Dermis microvascular lymphatic vessel endothelial cell (primary cell): ENCODE measurements around the gene CTPS2. TPM values are rescaled to one million over a fixed set of nuclear protein-coding genes. Genes with fewer than 3 reads are reported as not detected.
A peak's percentile ranks its signal among the peaks of the same experiment; 100 is the strongest.
"Not testable (repeated sequence)": the region's sequence is repeated elsewhere in the genome, so short reads cannot be mapped to it uniquely, and the experiment has no call there.

ENCODE experiments used
- DNase-seq, 2 donors: peaks; one replicate each; pipeline versions ENCODE4 v3.0.0 to v3.0.0-alpha.2; 2010; ENCODE audit warnings: low read depth in 2 of 2
- total RNA-seq: library from RNA; depleted of rRNA; stranded (reverse); fragments of >200 nt; gene quantifications from 2 replicates; pipeline ENCODE4 v1.2.1, GENCODE V29; 2014

CTPS2 gene
- total RNA-seq, 1 donor from 2014 or later: 13.0 TPM

DNA sequence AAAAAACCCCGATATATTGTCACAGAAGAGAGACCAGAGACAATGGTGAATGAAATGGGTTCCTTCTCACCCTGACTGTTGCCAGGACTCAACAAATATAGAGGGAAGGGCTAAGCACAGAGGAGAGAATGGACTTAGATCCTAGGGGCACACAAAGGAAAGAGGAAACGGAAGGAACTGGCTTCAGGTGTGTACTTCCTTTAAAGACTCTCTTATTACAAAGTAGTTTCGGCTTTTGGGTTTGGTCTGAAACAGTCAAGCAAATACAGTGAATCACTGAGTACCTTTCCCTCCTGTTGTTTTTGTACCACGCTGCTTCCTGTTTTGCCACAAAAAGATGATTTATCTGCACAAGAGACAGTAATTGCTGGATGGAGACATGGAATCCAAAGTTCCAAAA, 108.6 kb downstream of the CTPS2 start:
- peak; percentile 29 to 65 for DNase-seq

- not testable (repeated sequence) for DNase-seq
These were observed 109.2 kb downstream of the CTPS2 start for GRCh38 chrX:16603235-16603634.

DNA sequence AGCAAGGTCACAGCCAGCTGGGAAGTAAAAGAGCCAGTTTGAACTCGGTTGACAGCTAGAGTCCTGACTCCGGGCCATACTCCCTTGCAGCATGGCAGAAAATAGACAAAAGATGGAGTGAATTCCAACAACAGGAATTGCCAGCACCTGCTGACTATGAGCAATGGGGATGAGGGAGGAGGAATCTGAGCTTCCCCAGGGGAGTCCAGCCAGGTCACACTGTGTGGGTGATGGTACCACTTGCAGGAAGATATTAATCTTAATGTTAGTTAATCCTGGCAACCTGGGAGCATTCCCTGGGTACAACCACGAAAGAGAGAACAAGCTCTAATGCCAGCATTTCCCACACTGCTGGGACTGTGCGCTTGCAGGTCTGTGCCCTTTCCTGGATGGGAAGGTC, 110.6 kb downstream of the CTPS2 start:
- no peak for DNase-seq

DNA sequence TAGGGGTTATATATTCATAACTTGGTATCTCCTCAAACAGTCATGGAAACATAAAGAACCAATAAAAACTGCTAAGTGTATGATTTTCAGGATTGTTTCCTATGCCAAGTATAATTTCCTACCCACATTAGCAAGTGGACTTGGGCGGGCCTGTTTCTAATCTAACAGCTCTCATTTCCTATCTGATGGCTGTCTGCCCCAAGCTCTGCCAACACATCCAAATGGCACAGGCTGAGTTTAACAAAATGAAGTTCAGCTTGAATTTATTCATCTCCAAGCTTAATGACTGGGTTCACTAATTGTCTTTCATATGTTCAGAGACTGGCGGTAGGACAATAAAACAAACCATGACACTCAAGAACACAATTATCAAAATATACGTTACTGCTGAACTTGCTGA, 118.0 kb downstream of the CTPS2 start:
- peak in 1 of 2 donors; percentile 40 for DNase-seq

- DNase-seq: no peak
These were observed 118.7 kb downstream of the CTPS2 start for GRCh38 chrX:16593801-16594200.

DNA sequence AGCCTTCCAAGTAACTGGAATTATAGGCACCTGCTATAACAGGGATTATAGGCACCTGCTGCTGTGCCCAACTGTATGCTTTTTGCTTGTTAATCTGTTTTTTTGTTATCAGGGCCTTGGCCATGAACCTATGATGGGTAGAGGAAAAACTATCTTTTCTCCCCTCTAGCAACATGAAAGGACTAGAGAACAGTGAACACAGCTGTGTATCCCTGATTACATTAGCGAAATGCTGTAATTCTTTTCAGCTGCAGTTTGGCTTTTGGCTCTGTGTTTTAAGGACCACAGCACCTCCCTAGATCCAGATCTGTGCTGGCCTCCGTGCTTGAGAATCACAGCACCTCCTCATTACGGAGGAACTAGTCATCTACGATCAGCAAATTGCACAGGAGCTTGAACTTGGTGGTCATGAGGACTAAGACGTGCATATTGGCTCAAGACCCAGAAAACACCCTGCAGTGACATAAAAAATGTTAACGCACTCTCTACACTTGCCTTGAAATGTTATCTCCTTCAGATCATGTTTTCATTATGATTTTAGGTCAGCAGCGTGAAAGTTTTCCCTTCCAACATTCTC, 120.2 kb downstream of the CTPS2 start:
- DNase-seq: no peak

- DNase-seq: no peak
These were observed 122.6 kb downstream of the CTPS2 start for GRCh38 chrX:16589826-16590225.

DNA sequence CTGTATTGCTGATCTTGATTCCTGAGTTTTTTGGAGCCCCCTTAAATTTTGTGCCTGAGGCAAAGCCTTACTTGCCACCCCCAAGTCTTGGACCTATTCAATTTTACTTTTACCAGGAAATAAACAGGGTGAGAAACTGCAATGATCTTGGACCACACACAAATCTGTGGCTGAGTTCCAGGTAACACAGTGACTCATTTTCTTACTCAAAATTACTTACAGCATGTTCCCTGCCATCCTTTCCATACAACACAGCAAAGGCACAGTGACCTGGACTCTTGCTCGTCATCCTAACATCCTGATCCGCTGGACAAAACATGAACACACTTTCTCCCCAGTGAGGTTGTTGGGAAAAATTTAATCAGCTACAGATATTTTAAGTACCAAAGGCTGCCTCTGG, 123.3 kb downstream of the CTPS2 start:
- peak in 1 of 2 donors; percentile 78 for DNase-seq

- DNase-seq: no peak
These were observed 124.2 kb downstream of the CTPS2 start for GRCh38 chrX:16588266-16588665.

GRCh38 chrX:16587836-16588235, 124.6 kb downstream of the CTPS2 start:
- no peak for DNase-seq

DNA sequence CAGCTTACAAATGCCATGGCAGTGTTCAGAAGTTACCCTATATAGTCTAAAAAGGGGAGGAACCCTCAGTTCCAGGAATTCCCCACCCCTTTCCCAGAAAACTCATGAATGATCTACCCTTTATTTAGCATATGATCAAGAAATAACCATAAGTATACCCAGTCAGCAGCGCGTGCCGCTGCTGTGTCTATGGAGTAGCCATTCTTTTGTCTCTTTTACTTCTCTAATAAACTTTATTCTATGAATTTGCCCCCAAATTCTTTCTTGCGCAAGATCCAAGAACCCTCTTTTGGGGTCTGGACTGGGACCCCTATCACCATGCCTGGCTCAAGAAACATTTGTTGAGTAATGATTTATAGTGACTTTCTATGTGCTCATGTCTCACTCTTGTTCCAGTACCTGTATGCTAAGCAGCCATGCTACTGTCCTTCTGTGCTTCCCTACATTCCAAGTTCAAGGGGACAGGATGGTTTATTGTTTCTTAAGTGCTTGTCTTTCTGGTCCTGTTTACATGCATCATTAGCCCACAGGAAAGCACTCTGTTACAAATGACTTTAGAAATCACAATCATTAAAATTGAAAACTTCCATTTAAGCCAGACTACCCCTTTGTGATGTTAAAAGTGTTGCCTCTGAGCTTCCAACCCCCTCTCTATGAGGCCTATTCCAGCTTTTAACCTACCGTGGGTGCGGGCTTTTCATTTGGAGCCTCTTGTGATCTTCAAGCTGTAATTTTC, 125.9 kb downstream of the CTPS2 start:
- no peak for DNase-seq

- DNase-seq: peak in 1 of 2 donors; percentile 68
These were observed 126.7 kb downstream of the CTPS2 start for GRCh38 chrX:16585486-16586376.

DNA sequence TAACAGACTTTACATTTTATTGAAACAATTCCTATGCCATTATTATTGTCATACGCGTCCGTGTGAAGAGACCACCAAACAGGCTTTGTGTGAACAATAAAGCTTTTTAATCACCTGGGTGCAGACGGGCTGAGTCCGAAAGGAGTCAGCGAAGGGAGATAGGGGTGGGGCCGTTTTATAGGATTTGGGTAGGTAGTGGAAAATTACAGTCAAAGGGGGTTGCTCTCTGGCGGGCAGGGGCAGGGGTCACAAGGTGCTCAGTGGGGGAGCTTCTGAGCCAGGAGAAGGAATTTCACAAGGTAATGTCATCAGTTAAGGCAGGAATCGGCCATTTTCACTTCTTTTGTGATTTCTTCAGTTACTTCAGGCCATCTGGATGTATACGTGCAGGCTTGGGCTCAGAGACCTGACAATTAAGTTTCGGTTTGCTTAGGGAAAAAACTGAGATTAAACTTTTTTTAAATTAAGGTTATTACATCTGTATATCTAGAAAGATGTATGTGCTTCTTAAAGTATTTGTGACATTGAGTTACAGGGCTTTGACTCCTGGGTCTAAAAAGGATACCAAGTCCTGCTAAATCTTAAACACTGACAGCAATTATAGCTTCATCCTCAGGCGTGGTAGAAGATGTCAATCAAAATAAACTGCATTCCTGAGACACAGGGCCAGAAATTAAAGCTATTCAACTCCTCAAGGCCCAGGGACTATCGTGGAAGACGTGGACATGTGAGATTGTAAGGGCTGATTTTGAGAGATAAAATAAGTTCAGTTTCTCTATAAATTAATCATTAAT, 132.3 kb downstream of the CTPS2 start:
- DNase-seq: not testable (repeated sequence)

DNA sequence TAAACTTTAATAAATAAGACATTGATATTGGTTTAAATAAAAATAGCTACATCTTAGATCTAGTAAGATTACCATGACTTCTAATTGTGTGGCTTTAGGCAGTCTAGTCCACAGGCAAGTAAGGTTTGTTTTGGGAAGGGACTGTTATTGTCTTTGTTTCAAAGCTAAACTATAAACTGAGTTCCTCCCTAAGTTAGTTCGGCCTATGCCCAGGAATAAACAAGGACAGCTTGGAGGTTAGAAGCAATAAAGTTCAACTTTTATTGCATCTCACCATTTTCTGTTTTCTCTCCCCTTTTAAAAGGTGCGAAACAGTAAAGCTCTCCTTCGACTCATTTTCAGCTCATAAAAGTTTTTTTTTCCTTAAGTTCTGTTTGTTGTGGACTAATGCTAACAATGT, 133.0 kb downstream of the CTPS2 start:
- DNase-seq: no peak

DNA sequence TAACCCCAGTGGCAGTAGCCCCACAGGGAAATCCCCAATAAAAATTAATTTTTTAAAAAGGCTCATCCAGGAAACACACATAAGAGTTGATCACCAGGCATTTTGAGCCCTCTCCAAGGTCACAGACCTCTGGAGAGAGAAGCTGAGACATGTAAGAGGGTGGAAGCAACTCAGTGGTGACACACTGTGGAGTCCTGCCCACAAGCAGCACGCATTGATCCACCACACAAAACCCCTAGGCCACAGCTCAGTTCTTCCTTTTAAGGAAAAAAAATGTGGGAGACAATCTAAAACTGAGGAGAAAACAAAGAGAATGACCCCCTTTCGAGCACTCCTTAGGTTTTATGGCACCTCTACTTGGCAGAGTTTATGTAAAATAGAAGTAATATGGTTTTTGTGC, 134.3 kb downstream of the CTPS2 start:
- no peak for DNase-seq

- DNase-seq: no peak
These were observed 134.9 kb downstream of the CTPS2 start for GRCh38 chrX:16577483-16578029.

GRCh38 chrX:16575388-16575787, 137.1 kb downstream of the CTPS2 start:
- DNase-seq: not testable (repeated sequence)

- no peak for DNase-seq
These were observed 138.7 kb downstream of the CTPS2 start for GRCh38 chrX:16573781-16574180.

GRCh38 chrX:16567681-16568080, 144.8 kb downstream of the CTPS2 start:
- no peak for DNase-seq

- no peak for DNase-seq
These were observed 145.9 kb downstream of the CTPS2 start for GRCh38 chrX:16566571-16566970.

DNA sequence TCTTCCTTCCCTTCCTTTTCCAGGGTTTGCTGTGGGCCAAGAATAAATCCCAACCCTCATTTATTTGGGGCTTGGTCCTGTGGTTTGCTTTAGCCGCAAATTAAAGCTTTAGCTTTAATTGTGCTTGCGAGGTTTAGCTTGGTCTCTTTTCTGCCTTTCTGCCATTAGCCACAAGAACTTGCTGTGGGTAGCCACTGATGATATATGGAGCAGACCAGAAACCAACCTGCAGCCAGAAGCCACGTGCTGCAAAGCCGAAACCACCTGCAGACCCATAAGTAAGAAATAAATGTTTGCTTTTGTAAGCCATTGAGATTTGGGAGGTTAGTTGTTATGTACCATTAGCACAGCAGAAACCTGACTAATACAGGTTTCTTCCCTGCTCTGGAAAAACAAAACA, 152.3 kb downstream of the CTPS2 start:
- no peak for DNase-seq
